ENCODE data around the gene CYS1. TPM values are rescaled to one million over a fixed set of nuclear protein-coding genes. Genes with fewer than 3 reads are reported as not detected.

CYS1 gene
- total RNA-seq, 2 experiments from 2014 or later, result 0.68 TPM; not detected in 1

- Histone ChIP-seq H4K20me1 (ENCODE audit: insufficient read depth, low read length) (no peaks in the 10 kb centered on the region), H3K36me3 (ENCODE audit: insufficient read depth, low read length) (no peaks in the 10 kb centered on the region), H3K4me2 (ENCODE audit: low read length) (no peak overlapping the region), H3K4me1 (ENCODE audit: insufficient read depth, low read length, poor library complexity, severe bottlenecking) (no peaks in the 10 kb centered on the region), H3K79me2 (ENCODE audit: insufficient read depth, low read depth, low read length) (no peaks in the 10 kb centered on the region), H3K27ac (ENCODE audit: low read depth, low read length, poor library complexity, severe bottlenecking) (no peak overlapping the region), H3K9me3 (ENCODE audit: low read length) (no peaks in the 10 kb centered on the region), H3K4me3 (ENCODE audit: low read depth, low read length, poor library complexity, severe bottlenecking) (no peak overlapping the region), H3K9me2 (ENCODE audit: insufficient read depth, low read length) (no peaks in the 10 kb centered on the region), H2AFZ (ENCODE audit: low read length) (no peak overlapping the region)
- POLR2A ChIA-PET, result interaction anchor here (1.0 kb wide), 1 partner anchor 52 kb away, joined by 3 read pairs; no protein-coding TSS in a partner anchor
- TF ChIP-seq EZH2phosphoT487 (IDR thresholded peaks at IDR 0.05; ENCODE audit: borderline replicate concordance, low read depth, low read length), result no peak
- TF ChIP-seq, protein P1, sequence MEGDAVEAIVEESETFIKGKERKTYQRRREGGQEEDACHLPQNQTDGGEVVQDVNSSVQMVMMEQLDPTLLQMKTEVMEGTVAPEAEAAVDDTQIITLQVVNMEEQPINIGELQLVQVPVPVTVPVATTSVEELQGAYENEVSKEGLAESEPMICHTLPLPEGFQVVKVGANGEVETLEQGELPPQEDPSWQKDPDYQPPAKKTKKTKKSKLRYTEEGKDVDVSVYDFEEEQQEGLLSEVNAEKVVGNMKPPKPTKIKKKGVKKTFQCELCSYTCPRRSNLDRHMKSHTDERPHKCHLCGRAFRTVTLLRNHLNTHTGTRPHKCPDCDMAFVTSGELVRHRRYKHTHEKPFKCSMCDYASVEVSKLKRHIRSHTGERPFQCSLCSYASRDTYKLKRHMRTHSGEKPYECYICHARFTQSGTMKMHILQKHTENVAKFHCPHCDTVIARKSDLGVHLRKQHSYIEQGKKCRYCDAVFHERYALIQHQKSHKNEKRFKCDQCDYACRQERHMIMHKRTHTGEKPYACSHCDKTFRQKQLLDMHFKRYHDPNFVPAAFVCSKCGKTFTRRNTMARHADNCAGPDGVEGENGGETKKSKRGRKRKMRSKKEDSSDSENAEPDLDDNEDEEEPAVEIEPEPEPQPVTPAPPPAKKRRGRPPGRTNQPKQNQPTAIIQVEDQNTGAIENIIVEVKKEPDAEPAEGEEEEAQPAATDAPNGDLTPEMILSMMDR (conservative IDR thresholded peaks at IDR 0.05; ENCODE audit: low read length), result no peak
- no TSS peak for BruUV-seq (replicated peaks)
- CTCF ChIA-PET (ENCODE audit: unreplicated experiment), result no interaction called here
- DNase-seq (ENCODE audit: low spot score), result no peak
- intact Hi-C loops (cut with micrococcal nuclease; ENCODE audit: unreplicated experiment), result no loop called here
Measured at GRCh38 chr2:10030311-10030736, 49.9 kb downstream of the CYS1 start.

DNA sequence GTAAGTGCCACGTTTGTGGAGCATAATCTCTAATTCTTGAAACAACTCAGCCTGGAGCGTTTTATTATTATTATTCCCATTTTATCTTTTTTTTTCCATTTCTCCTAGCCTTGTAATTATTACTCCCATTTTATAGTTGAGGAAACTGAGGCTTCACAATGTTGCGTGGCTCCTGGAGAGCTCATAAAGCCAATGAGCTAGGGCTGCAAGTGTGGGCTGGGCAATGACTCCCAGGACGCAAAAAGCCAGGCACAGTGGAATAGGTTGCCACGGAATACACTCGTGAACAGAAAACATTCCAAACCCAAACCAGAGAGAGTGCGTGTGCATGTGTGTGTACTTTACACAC, 50.4 kb downstream of the CYS1 start:
- CTCF ChIA-PET (ENCODE audit: unreplicated experiment), result no interaction called here
- TF ChIP-seq, protein P1 (conservative IDR thresholded peaks at IDR 0.05; ENCODE audit: low read length), result no peak
- TF ChIP-seq EZH2phosphoT487 (IDR thresholded peaks at IDR 0.05; ENCODE audit: borderline replicate concordance, low read depth, low read length), result no peak
- H2AFZ ChIP-seq (ENCODE audit: low read length), result no peak overlapping the region
- intact Hi-C loops (cut with micrococcal nuclease; ENCODE audit: unreplicated experiment), result loop anchor here (5.0 kb wide), 1 partner anchor 218 kb away; no protein-coding TSS in a partner anchor
- no peaks in the 10 kb centered on the region for H3K4me1 ChIP-seq (ENCODE audit: insufficient read depth, low read length, poor library complexity, severe bottlenecking)
- no peak overlapping the region for H3K27ac ChIP-seq (ENCODE audit: low read depth, low read length, poor library complexity, severe bottlenecking)
- H3K36me3 ChIP-seq (ENCODE audit: insufficient read depth, low read length), result no peaks in the 10 kb centered on the region
- no peaks in the 10 kb centered on the region for H4K20me1 ChIP-seq (ENCODE audit: insufficient read depth, low read length)
- no peak overlapping the region for H3K4me2 ChIP-seq (ENCODE audit: low read length)
- no peaks in the 10 kb centered on the region for H3K79me2 ChIP-seq (ENCODE audit: insufficient read depth, low read depth, low read length)
- no TSS peak for BruUV-seq (replicated peaks)
- H3K9me2 ChIP-seq (ENCODE audit: insufficient read depth, low read length), result no peaks in the 10 kb centered on the region
- H3K4me3 ChIP-seq (ENCODE audit: low read depth, low read length, poor library complexity, severe bottlenecking), result no peak overlapping the region
- no peaks in the 10 kb centered on the region for H3K9me3 ChIP-seq (ENCODE audit: low read length)
- DNase-seq (ENCODE audit: low spot score), result no peak
- POLR2A ChIA-PET, result no interaction called here

- no peaks in the 10 kb centered on the region for H3K4me1 ChIP-seq (ENCODE audit: insufficient read depth, low read length, poor library complexity, severe bottlenecking)
- no peak overlapping the region for H3K27ac ChIP-seq (ENCODE audit: low read depth, low read length, poor library complexity, severe bottlenecking)
- no peaks in the 10 kb centered on the region for H3K79me2 ChIP-seq (ENCODE audit: insufficient read depth, low read depth, low read length)
- POLR2A ChIA-PET, result interaction anchor here (0.5 kb wide), 1 partner anchor 837 kb away, joined by 5 read pairs; no protein-coding TSS in a partner anchor
- intact Hi-C loops (cut with micrococcal nuclease; ENCODE audit: unreplicated experiment), result loop anchor here (5.0 kb wide), 1 partner anchor 217 kb away; no protein-coding TSS in a partner anchor
- no peak overlapping the region for H3K4me2 ChIP-seq (ENCODE audit: low read length)
- DNase-seq (ENCODE audit: low spot score), result no peak
- no peak overlapping the region for H2AFZ ChIP-seq (ENCODE audit: low read length)
- H3K4me3 ChIP-seq (ENCODE audit: low read depth, low read length, poor library complexity, severe bottlenecking), result no peak overlapping the region
- H3K36me3 ChIP-seq (ENCODE audit: insufficient read depth, low read length), result no peaks in the 10 kb centered on the region
- CTCF ChIA-PET (ENCODE audit: unreplicated experiment), result no interaction called here
- H3K9me3 ChIP-seq (ENCODE audit: low read length), result no peaks in the 10 kb centered on the region
- H3K9me2 ChIP-seq (ENCODE audit: insufficient read depth, low read length), result no peaks in the 10 kb centered on the region
- no peak for TF ChIP-seq EZH2phosphoT487 (IDR thresholded peaks at IDR 0.05; ENCODE audit: borderline replicate concordance, low read depth, low read length)
- TF ChIP-seq, protein P1 (conservative IDR thresholded peaks at IDR 0.05; ENCODE audit: low read length), result no peak
- no peaks in the 10 kb centered on the region for H4K20me1 ChIP-seq (ENCODE audit: insufficient read depth, low read length)
- no TSS peak for BruUV-seq (replicated peaks)
Measured at GRCh38 chr2:10028988-10029874, 51.0 kb downstream of the CYS1 start.
